GM19468 (cell line): ENCODE results near the gene LIN54.
"Not testable (repeated sequence)": the region's sequence is repeated elsewhere in the genome, so short reads cannot be mapped to it uniquely, and the experiment has no call there.

ENCODE experiments used
- ATAC-seq: cut with Tn5 transposase; IDR thresholded peaks from one replicate; pipeline ENCODE4 v1.9.1; 2021; ENCODE audit warnings: mild to moderate bottlenecking, moderate library complexity, moderate number of reproducible peaks; ENCODE audit not compliant: unreplicated experiment; ENCODE audit errors: extremely low read depth

LIN54 gene

GRCh38 chr4:83010522-83011318, at the start of gene LIN54:
LIN54 (minus strand) TSS chr4:83010823; CDS start chr4:82984844, 25,979 bp downstream.
- no peak for ATAC-seq

- no peak for ATAC-seq
Measured at GRCh38 chr4:83054928-83055327, 44.3 kb upstream of the LIN54 start.

GRCh38 chr4:83048781-83049180, 38.2 kb upstream of the LIN54 start:
- not testable (repeated sequence) for ATAC-seq

- ATAC-seq, result no peak
Measured at GRCh38 chr4:83046693-83047473, 36.3 kb upstream of the LIN54 start.

GRCh38 chr4:83043801-83044407, 33.3 kb upstream of the LIN54 start:
- no peak for ATAC-seq

GRCh38 chr4:83043157-83043556, 32.5 kb upstream of the LIN54 start:
- ATAC-seq, result not testable (repeated sequence)

GRCh38 chr4:83040269-83040668, 29.6 kb upstream of the LIN54 start:
- no peak for ATAC-seq

- ATAC-seq, result no peak
Measured at GRCh38 chr4:83036991-83037665, 26.5 kb upstream of the LIN54 start.

GRCh38 chr4:83034630-83035494, 24.2 kb upstream of the LIN54 start, which contains the start of gene COPS4:
COPS4 (plus strand) TSS chr4:83035183; CDS start chr4:83035225, 42 bp downstream.
- ATAC-seq, result peak; percentile 98

GRCh38 chr4:83029688-83030087, 19.1 kb upstream of the LIN54 start:
- no peak for ATAC-seq

GRCh38 chr4:83028976-83029375, 18.4 kb upstream of the LIN54 start:
- ATAC-seq, result no peak

GRCh38 chr4:83025563-83025962, 14.9 kb upstream of the LIN54 start:
- ATAC-seq, result no peak

- no peak for ATAC-seq
Measured at GRCh38 chr4:83024233-83024632, 13.6 kb upstream of the LIN54 start.

- not testable (repeated sequence) for ATAC-seq
Measured at GRCh38 chr4:83023599-83023998, 13.0 kb upstream of the LIN54 start.

- ATAC-seq, result no peak
Measured at GRCh38 chr4:83022724-83023450, 12.3 kb upstream of the LIN54 start.

GRCh38 chr4:83019794-83020494, 9.3 kb upstream of the LIN54 start:
- no peak for ATAC-seq

GRCh38 chr4:83013902-83014301, 3.3 kb upstream of the LIN54 start:
- no peak for ATAC-seq

- ATAC-seq, result no peak
Measured at GRCh38 chr4:83013420-83013867, 2.8 kb upstream of the LIN54 start.
